Panc1 (cell line): ENCODE results near the gene COPS2. TPM values are rescaled to one million over a fixed set of nuclear protein-coding genes. Genes with fewer than 3 reads are reported as not detected.
"Not testable (repeated sequence)": the region's sequence is repeated elsewhere in the genome, so short reads cannot be mapped to it uniquely, and the experiment has no call there.

Source experiments
- ATAC-seq: fragments of 200-7000 bp; cut with Tn5 transposase; 2 replicates; pipeline ENCODE4 v1.9.1; 2020; ENCODE audit warnings: mild to moderate bottlenecking, moderate library complexity
- BruUV-seq: library from RNA; stranded (reverse); fragments of 400-500 nt; replicated peaks from 2 replicates; lab custom pipeline; 2021; lab: Mats Ljungman, UMichigan
- CTCF ChIA-PET: fragments of 300-600 bp; sonication (Branson Sonifier 250); formaldehyde crosslinking; loops from one replicate; lab custom pipeline; 2022; ENCODE audit warnings: antibody characterized with exemption; lab: Charles Lee
- POLR2A ChIA-PET: fragments of 300-600 bp; sonication (Branson Sonifier 250); formaldehyde crosslinking; loops from one replicate; lab custom pipeline; 2022; ENCODE audit warnings: antibody characterized with exemption; lab: Charles Lee
- DNase-seq: peaks from one replicate; pipeline ENCODE4 v3.0.0-alpha.2; 2010; ENCODE audit warnings: low read depth, low spot score
- H3K27ac ChIP-seq: 2 replicates; pipeline ENCODE4 v1.5.1; 2011; ENCODE audit warnings: mild to moderate bottlenecking, low read length, inconsistent platforms
- H3K27me3 ChIP-seq: fragments of 200-500 bp; sonication (Bioruptor generic); 2 replicates; pipeline ENCODE4 v1.6.0; 2014; ENCODE audit warnings: low read length, inconsistent platforms; ENCODE audit not compliant: control insufficient read depth, insufficient read depth
- H3K36me3 ChIP-seq: fragments of 200-500 bp; sonication (Bioruptor generic); 2 replicates; pipeline ENCODE4 v1.5.1; 2014; ENCODE audit warnings: inconsistent platforms, mild to moderate bottlenecking, low read length, moderate library complexity; ENCODE audit not compliant: control insufficient read depth, insufficient read depth
- H3K4me1 ChIP-seq: 2 replicates; pipeline ENCODE4 v1.5.1; 2011; ENCODE audit warnings: inconsistent platforms, mild to moderate bottlenecking, low read length, moderate library complexity; ENCODE audit not compliant: control insufficient read depth, insufficient read depth
- H3K4me3 ChIP-seq, 2 experiments: 2 replicates each; pipeline ENCODE4 v1.5.1; 2011 to 2012; ENCODE audit warnings: low read depth in 2 of 2, low read length in 2 of 2, mild to moderate bottlenecking in 2 of 2, inconsistent platforms in 1 of 2, moderate library complexity in 1 of 2
- H3K9me3 ChIP-seq: fragments of 200-500 bp; sonication (Bioruptor generic); 2 replicates; pipeline ENCODE4 v1.5.1; 2014; ENCODE audit warnings: low read depth, mild to moderate bottlenecking, inconsistent platforms, low read length, moderate library complexity; ENCODE audit not compliant: control insufficient read depth, insufficient read depth
- CTCF ChIP-seq: fragments of 450-650 bp; IDR thresholded peaks from 2 replicates; pipeline ENCODE4 v1.5.1; 2017; ENCODE audit warnings: mild to moderate bottlenecking
- POLR2AphosphoS5 ChIP-seq: IDR thresholded peaks from 2 replicates; pipeline ENCODE4 v1.6.1; 2012; ENCODE audit warnings: mild to moderate bottlenecking, low read depth, low read length, moderate library complexity
- REST ChIP-seq, 2 experiments: IDR thresholded peaks; 2 replicates each; pipeline ENCODE4 v1.6.1; 2011 to 2012; ENCODE audit warnings: low read depth in 2 of 2, control low read depth in 1 of 2, low read length in 1 of 2, mild to moderate bottlenecking in 1 of 2, moderate library complexity in 1 of 2; ENCODE audit not compliant: insufficient read depth in 1 of 2
- SIN3A ChIP-seq: IDR thresholded peaks from 2 replicates; pipeline ENCODE4 v1.6.1; 2012; ENCODE audit warnings: low read depth, mild to moderate bottlenecking, low read length, moderate library complexity, borderline replicate concordance; ENCODE audit not compliant: insufficient read depth
- TCF7L2 ChIP-seq: IDR thresholded peaks from 2 replicates; pipeline ENCODE4 v1.6.1; 2011; ENCODE audit warnings: mild to moderate bottlenecking, low read depth, low read length, inconsistent platforms
- in situ Hi-C: cut with HindIII; loops from 2 replicates; pipeline ENCODE4 v1.10.0; 2016; ENCODE audit warnings: low sequenced_read_pairs, low pct_unique_long_range_greater_than_20kb
- intact Hi-C: fragments of 100-400 bp; cut with micrococcal nuclease; formaldehyde crosslinking; loops from one replicate; pipeline ENCODE4 v1.10.0; 2022; ENCODE audit not compliant: unreplicated experiment
- total RNA-seq: library from RNA; stranded (reverse); gene quantifications from one replicate; pipeline ENCODE4 v1.2.1, GENCODE V29; 2021; ENCODE audit not compliant: unreplicated experiment

Gene COPS2
- total RNA-seq, 1 experiment from 2014 or later, result 69.4 TPM

- intact Hi-C loops (no loop called here), in situ Hi-C loops (no loop called here)
- H3K36me3 ChIP-seq, result no peaks in the 10 kb centered on the region
- H3K9me3 ChIP-seq, result no peaks in the 10 kb centered on the region
- H3K4me1 ChIP-seq, result no peaks in the 10 kb centered on the region
- H3K27ac ChIP-seq, result no peak overlapping the region
- no peaks in the 10 kb centered on the region for H3K27me3 ChIP-seq
- ChIA-PET POLR2A (no interaction called here), CTCF (no interaction called here)
- TF ChIP-seq POLR2AphosphoS5, result no peak
- no peak for TF ChIP-seq TCF7L2
- no peak for TF ChIP-seq REST (IDR thresholded peaks at IDR 0.05; ENCODE audit: insufficient read depth in 1 of 2, low read depth in 2 of 2, low read length in 1 of 2)
- no peak for TF ChIP-seq CTCF
- no peak for TF ChIP-seq SIN3A
- ATAC-seq, result no peak
- BruUV-seq, result no TSS peak
- no peak for DNase-seq
- H3K4me3 ChIP-seq, result no peak overlapping the region
Observed at GRCh38 chr15:49187549-49188245, 32.3 kb upstream of the COPS2 start.

DNA sequence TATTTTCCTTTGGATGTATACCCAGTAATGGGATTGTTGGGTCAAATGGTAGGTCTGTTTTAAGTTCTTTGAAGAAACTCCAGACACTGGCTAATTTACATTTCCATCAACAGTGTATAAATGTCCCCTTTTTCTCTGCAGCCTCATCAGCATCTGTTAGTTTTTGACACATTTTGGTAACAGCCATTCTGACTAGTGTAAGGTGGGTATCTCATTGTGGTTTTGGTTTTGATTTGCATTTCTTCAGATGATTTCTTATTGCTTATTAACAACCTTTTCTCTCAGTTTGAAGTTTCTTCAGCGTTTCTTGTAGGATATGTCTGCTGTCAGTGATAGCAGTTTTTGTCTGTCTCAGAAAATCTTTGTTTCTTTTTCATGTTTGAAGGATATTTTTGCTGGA lies 30.1 kb upstream of the COPS2 start:
- ATAC-seq, result no peak
- intact Hi-C loops (no loop called here), in situ Hi-C loops (no loop called here)
- Histone ChIP-seq H3K36me3 (no peaks in the 10 kb centered on the region), H3K9me3 (no peaks in the 10 kb centered on the region), H3K4me1 (no peaks in the 10 kb centered on the region), H3K27ac (no peak overlapping the region), H3K27me3 (no peaks in the 10 kb centered on the region), H3K4me3 (no peak overlapping the region)
- ChIA-PET POLR2A (no interaction called here), CTCF (no interaction called here)
- BruUV-seq, result no TSS peak
- TF ChIP-seq CTCF (no peak), REST (IDR thresholded peaks at IDR 0.05; ENCODE audit: insufficient read depth in 1 of 2, low read depth in 2 of 2, low read length in 1 of 2) (no peak), SIN3A (no peak), TCF7L2 (no peak), POLR2AphosphoS5 (no peak)
- DNase-seq, result no peak

- POLR2A ChIA-PET, BruUV-seq, H3K36me3 ChIP-seq, DNase-seq, ATAC-seq, in situ Hi-C loops, H3K27me3 ChIP-seq, H3K4me1 ChIP-seq, H3K4me3 ChIP-seq, intact Hi-C loops, H3K9me3 ChIP-seq, H3K27ac ChIP-seq, CTCF ChIA-PET: not testable (repeated sequence)
Observed at GRCh38 chr15:49183741-49184140, 28.3 kb upstream of the COPS2 start.
